Measurements from ENCODE around the gene BANF1. TPM values are rescaled to one million over a fixed set of nuclear protein-coding genes. Genes with fewer than 3 reads are reported as not detected.

The BANF1 gene
- total and polyA plus RNA-seq, 2 donors (not counting 1 experiment from before 2014, with no cell fraction given), result 74.3 to 99.3 TPM

- Histone ChIP-seq H3K9ac (ENCODE audit: low read length) (peak overlapping the region; percentile 97), H2AFZ (ENCODE audit: insufficient read depth, low read depth, low read length, poor library complexity, severe bottlenecking) (peak overlapping the region; percentile 88), H3K36me3 (replicated peaks in 1 of 2; ENCODE audit: control extremely low read depth in 1 of 2, control insufficient read depth in 1 of 2, extremely low read depth in 1 of 2, insufficient read depth in 2 of 2, low read length in 1 of 2) (peaks cover 1 to 49% of the 10 kb centered on the region in 2 experiments), H3K27ac (ENCODE audit: low read length in 2 of 2) (peak overlapping the region; percentile 89 to 94), H3K4me3 (ENCODE audit: control extremely low read depth in 1 of 5, extremely low read depth in 1 of 5, insufficient read depth in 1 of 5, low read depth in 2 of 5, low read length in 4 of 5) (peak overlapping the region; percentile 75 to 100 (median 85)), H3K4me1 (ENCODE audit: control insufficient read depth in 2 of 2, insufficient read depth in 2 of 2, low read length in 2 of 2) (peaks cover 16 to 25% of the 10 kb centered on the region in 2 donors), H3K27me3 (replicated peaks in 1 of 4; ENCODE audit: control extremely low read depth in 1 of 4, control insufficient read depth in 3 of 4, insufficient read depth in 4 of 4, low read length in 3 of 4) (no peaks in the 10 kb centered on the region), H4K20me1 (ENCODE audit: control insufficient read depth, insufficient read depth, low read length, poor library complexity, severe bottlenecking) (peaks cover 65% of the 10 kb centered on the region), H3K79me2 (ENCODE audit: control insufficient read depth, insufficient read depth, low read length) (peaks cover 46% of the 10 kb centered on the region), H3K4me2 (replicated peaks; ENCODE audit: low read depth, low read length, poor library complexity, severe bottlenecking) (peak overlapping the region; percentile 85), H3K9me3 (ENCODE audit: control extremely low read depth in 1 of 3, control insufficient read depth in 2 of 3, insufficient read depth in 1 of 3, low read length in 2 of 3) (no peaks in the 10 kb centered on the region)
- no peaks in the 10 kb centered on the region for H3K9me3 Mint-ChIP-seq (ENCODE audit: insufficient read depth)
- CTCF ChIA-PET, result interaction anchor here (0.6 to 1.5 kb wide), 11 partner anchors 13 to 223 kb away, joined by 3 to 11 read pairs (median 5); partner anchors contain the start of genes CATSPER1, FIBP, MUS81 and SART1
- peak overlapping the region; percentile 99 for H3K27ac Mint-ChIP-seq
- peaks cover 34% of the 10 kb centered on the region for H3K4me1 Mint-ChIP-seq
- intact Hi-C loops (cut with micrococcal nuclease), result loop anchor here (1.0 to 5.0 kb wide), 10 partner anchors 13 to 430 kb away; partner anchors contain the start of genes C11orf68, DRAP1, FAM89B and FIBP
- ATAC-seq (ENCODE audit: low read depth) (peak; percentile 71), DNase-seq (no peak)
- no peak for TF ChIP-seq CTCF (IDR thresholded peaks at IDR 0.05)
- no peak for TF ChIP-seq EZH2 (IDR thresholded peaks at IDR 0.05; ENCODE audit: borderline replicate concordance, insufficient read depth, low read depth, low read length, poor library complexity, severe bottlenecking)
- peak overlapping the region; percentile 98 for H3K4me3 Mint-ChIP-seq
- WGBS (ENCODE audit: insufficient coverage), result under 1% methylated on average over 36 of the region's 40 CpGs
- H3K27me3 Mint-ChIP-seq, result no peaks in the 10 kb centered on the region
- POLR2A ChIA-PET, result interaction anchor here (0.6 to 1.5 kb wide), 15 partner anchors 41 to 885 kb away, joined by 3 to 12 read pairs (median 5); partner anchors contain the start of genes CCDC85B, CFL1, FIBP and MUS81
Measured at GRCh38 chr11:66002648-66003225, 434 bp downstream of the BANF1 start.

- TF ChIP-seq EZH2 (IDR thresholded peaks at IDR 0.05; ENCODE audit: borderline replicate concordance, insufficient read depth, low read depth, low read length, poor library complexity, severe bottlenecking) (no peak), CTCF (IDR thresholded peaks at IDR 0.05) (no peak)
- H3K9me3 ChIP-seq (ENCODE audit: control extremely low read depth in 1 of 3, control insufficient read depth in 2 of 3, insufficient read depth in 1 of 3, low read length in 2 of 3), result no peaks in the 10 kb centered on the region
- H3K36me3 ChIP-seq (replicated peaks in 1 of 2; ENCODE audit: control extremely low read depth in 1 of 2, control insufficient read depth in 1 of 2, extremely low read depth in 1 of 2, insufficient read depth in 2 of 2, low read length in 1 of 2), result peaks cover 1 to 44% of the 10 kb centered on the region in 2 experiments
- no peak for DNase-seq
- peak overlapping the region; percentile 90 for H3K27ac Mint-ChIP-seq
- H2AFZ ChIP-seq (ENCODE audit: insufficient read depth, low read depth, low read length, poor library complexity, severe bottlenecking), result no peak overlapping the region
- H3K27me3 Mint-ChIP-seq, result no peaks in the 10 kb centered on the region
- ChIA-PET POLR2A (interaction anchor here (0.7 to 1.5 kb wide), 5 partner anchors 49 to 542 kb away, joined by 3 to 8 read pairs (median 8); partner anchors contain the start of genes CCDC85B, SF3B2, SNX32 and ZDHHC24), CTCF (interaction anchor here (1.2 to 1.5 kb wide), 7 partner anchors 13 to 143 kb away, joined by 3 to 11 read pairs (median 7); partner anchors contain the start of genes CATSPER1, FIBP, MUS81 and SART1)
- ATAC-seq (ENCODE audit: low read depth), result no peak
- no peaks in the 10 kb centered on the region for H3K9me3 Mint-ChIP-seq (ENCODE audit: insufficient read depth)
- peaks cover 60% of the 10 kb centered on the region for H4K20me1 ChIP-seq (ENCODE audit: control insufficient read depth, insufficient read depth, low read length, poor library complexity, severe bottlenecking)
- H3K4me2 ChIP-seq (replicated peaks; ENCODE audit: low read depth, low read length, poor library complexity, severe bottlenecking), result peak overlapping the region; percentile 85
- H3K4me1 ChIP-seq (ENCODE audit: control insufficient read depth in 2 of 2, insufficient read depth in 2 of 2, low read length in 2 of 2), result peaks cover 16 to 25% of the 10 kb centered on the region in 2 donors
- H3K4me3 Mint-ChIP-seq, result peak overlapping the region; percentile 98
- H3K4me1 Mint-ChIP-seq, result peaks cover 34% of the 10 kb centered on the region
- H3K4me3 ChIP-seq (ENCODE audit: control extremely low read depth in 1 of 5, extremely low read depth in 1 of 5, insufficient read depth in 1 of 5, low read depth in 2 of 5, low read length in 4 of 5), result peak overlapping the region in 4 of 5 experiments; percentile 75 to 100 (median 90)
- peak overlapping the region; percentile 89 to 94 for H3K27ac ChIP-seq (ENCODE audit: low read length in 2 of 2)
- intact Hi-C loops (cut with micrococcal nuclease), result loop anchor here (2.0 to 5.0 kb wide), 2 partner anchors 42 to 431 kb away; partner anchors contain the start of genes FAM89B and ZNRD2
- 83% methylated on average over 6 of the region's 6 CpGs for WGBS (ENCODE audit: insufficient coverage)
- H3K79me2 ChIP-seq (ENCODE audit: control insufficient read depth, insufficient read depth, low read length), result peaks cover 46% of the 10 kb centered on the region
- no peaks in the 10 kb centered on the region for H3K27me3 ChIP-seq (replicated peaks in 1 of 4; ENCODE audit: control extremely low read depth in 1 of 4, control insufficient read depth in 3 of 4, insufficient read depth in 4 of 4, low read length in 3 of 4)
- peak overlapping the region; percentile 97 for H3K9ac ChIP-seq (ENCODE audit: low read length)
Measured at GRCh38 chr11:66003291-66003690, 988 bp downstream of the BANF1 start.
